ENCODE data around the gene MRPL40.
A peak's percentile ranks its signal among the peaks of the same experiment; 100 is the strongest.

DNA sequence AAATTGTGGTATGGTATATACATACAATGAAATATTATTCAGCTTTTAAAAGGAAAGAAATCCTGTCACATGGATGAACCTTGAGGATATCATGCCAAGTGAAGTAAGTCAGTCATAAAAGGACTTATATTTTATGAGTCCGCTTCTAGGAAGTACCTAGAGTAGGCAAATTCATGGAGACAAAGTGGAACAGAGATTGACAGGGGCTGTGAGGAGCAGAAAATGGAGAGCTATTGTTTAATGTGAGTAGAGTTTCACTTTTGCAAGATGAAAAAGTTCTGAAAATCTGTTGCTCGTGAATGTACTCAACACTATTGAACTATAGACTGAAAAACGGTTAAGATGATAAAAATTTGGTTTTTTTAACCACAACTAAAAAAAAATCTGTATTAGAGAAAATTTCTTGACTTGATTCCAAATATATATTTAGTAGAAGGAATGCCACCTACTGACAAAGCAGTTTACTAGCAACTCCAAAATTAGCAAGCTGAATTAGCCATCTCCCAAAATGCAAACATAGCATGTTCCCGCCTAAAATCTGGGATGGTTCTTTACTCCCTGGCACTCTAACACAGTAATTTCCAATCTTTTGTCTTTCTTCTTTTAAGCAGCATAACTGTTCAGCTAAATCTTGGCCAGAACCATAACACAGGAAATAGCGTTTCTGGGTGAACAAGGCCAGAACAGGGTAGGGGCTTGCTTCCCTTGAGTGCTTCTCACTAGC, 45.1 kb downstream of the MRPL40 start:
- no peak for TF ChIP-seq EZH2 (IDR thresholded peaks at IDR 0.05; ENCODE audit: borderline replicate concordance, insufficient read depth, low read depth, low read length, poor library complexity, severe bottlenecking)
- TF ChIP-seq, protein P1, sequence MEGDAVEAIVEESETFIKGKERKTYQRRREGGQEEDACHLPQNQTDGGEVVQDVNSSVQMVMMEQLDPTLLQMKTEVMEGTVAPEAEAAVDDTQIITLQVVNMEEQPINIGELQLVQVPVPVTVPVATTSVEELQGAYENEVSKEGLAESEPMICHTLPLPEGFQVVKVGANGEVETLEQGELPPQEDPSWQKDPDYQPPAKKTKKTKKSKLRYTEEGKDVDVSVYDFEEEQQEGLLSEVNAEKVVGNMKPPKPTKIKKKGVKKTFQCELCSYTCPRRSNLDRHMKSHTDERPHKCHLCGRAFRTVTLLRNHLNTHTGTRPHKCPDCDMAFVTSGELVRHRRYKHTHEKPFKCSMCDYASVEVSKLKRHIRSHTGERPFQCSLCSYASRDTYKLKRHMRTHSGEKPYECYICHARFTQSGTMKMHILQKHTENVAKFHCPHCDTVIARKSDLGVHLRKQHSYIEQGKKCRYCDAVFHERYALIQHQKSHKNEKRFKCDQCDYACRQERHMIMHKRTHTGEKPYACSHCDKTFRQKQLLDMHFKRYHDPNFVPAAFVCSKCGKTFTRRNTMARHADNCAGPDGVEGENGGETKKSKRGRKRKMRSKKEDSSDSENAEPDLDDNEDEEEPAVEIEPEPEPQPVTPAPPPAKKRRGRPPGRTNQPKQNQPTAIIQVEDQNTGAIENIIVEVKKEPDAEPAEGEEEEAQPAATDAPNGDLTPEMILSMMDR (IDR thresholded peaks at IDR 0.05) = peak; percentile 41
